Endothelial cell of umbilical vein (primary cell): ENCODE measurements around the gene FXYD4. TPM values are rescaled to one million over a fixed set of nuclear protein-coding genes. Genes with fewer than 3 reads are reported as not detected.

ENCODE experiments used
- BruUV-seq: library from RNA; stranded (reverse); fragments of 400-500 nt; replicated peaks from 2 replicates; lab custom pipeline; 2021; lab: Mats Ljungman, UMichigan
- CTCF ChIA-PET: fragments of 300-600, 350-600 bp; sonication (Branson Sonifier 250); formaldehyde crosslinking; loops from one replicate; lab custom pipeline; 2021; ENCODE audit warnings: antibody characterized with exemption, inconsistent platforms; lab: Charles Lee
- POLR2A ChIA-PET: fragments of 300-600, 350-600 bp; sonication (Branson Sonifier 250); formaldehyde crosslinking; loops from one replicate; lab custom pipeline; 2021; ENCODE audit warnings: antibody characterized with exemption, inconsistent platforms; lab: Charles Lee
- DNase-seq: peaks from one replicate; pipeline ENCODE4 v3.0.0-alpha.2; 2011; ENCODE audit warnings: low read depth, low spot score
- FAIRE-seq: peaks from 2 replicates; lab custom pipeline; 2011; peaks lifted over from hg19 to GRCh38; lab: Jason Lieb, UNC
- H2AFZ ChIP-seq: 2 replicates; pipeline ENCODE4 v1.6.0; 2012; ENCODE audit warnings: low read depth, low read length, control low read depth, inconsistent platforms
- H3K27ac ChIP-seq: 2 replicates; pipeline ENCODE4 v1.5.1; 2011; ENCODE audit warnings: low read depth, mild to moderate bottlenecking, control low read depth, low read length, moderate library complexity; ENCODE audit not compliant: insufficient read depth
- H3K27me3 ChIP-seq, 2 experiments: 2 replicates each; pipeline versions ENCODE4 v1.6.0 to v1.6.1; 2011; ENCODE audit warnings: low read length in 2 of 2, mixed read lengths in 1 of 2; ENCODE audit not compliant: control insufficient read depth in 2 of 2, insufficient read depth in 2 of 2
- H3K36me3 ChIP-seq, 2 experiments: 2 replicates in 1 of 2; 3 replicates in 1 of 2; pipeline ENCODE4 v1.5.1; 2011; ENCODE audit warnings: low read length in 2 of 2, mild to moderate bottlenecking in 1 of 2, moderate library complexity in 1 of 2; ENCODE audit not compliant: control insufficient read depth in 2 of 2, insufficient read depth in 2 of 2; ENCODE audit errors: extremely low read depth in 1 of 2
- H3K4me1 ChIP-seq: 3 replicates; pipeline ENCODE4 v1.5.1; 2011; ENCODE audit warnings: mild to moderate bottlenecking, low read length; ENCODE audit not compliant: control insufficient read depth, insufficient read depth; ENCODE audit errors: extremely low read depth
- H3K4me2 ChIP-seq: 2 replicates; pipeline ENCODE4 v1.6.1; 2011; ENCODE audit warnings: low read length, control low read depth, mixed read lengths; ENCODE audit not compliant: insufficient read depth
- H3K4me3 ChIP-seq, 3 experiments: fragments of 200-600 bp in 1 of 3; sonication (generic), shearing (Covaris generic) in 1 of 3; replicated peaks in 1 of 3; 2 replicates each; pipeline ENCODE4 v1.5.1; 2011 to 2016; ENCODE audit warnings: control low read depth in 3 of 3, low read length in 3 of 3, mild to moderate bottlenecking in 2 of 3, inconsistent platforms in 1 of 3, low read depth in 1 of 3, moderate library complexity in 1 of 3; ENCODE audit not compliant: insufficient read depth in 1 of 3
- H3K79me2 ChIP-seq: 2 replicates; pipeline ENCODE4 v1.6.0; 2012; ENCODE audit warnings: low read length, inconsistent platforms; ENCODE audit not compliant: control insufficient read depth, insufficient read depth
- H3K9ac ChIP-seq: replicated peaks from 2 replicates; pipeline ENCODE3; 2011; ENCODE audit warnings: low read length, control low read depth; ENCODE audit not compliant: insufficient read depth; ENCODE audit errors: extremely low read depth
- H3K9me1 ChIP-seq: replicated peaks from 3 replicates; pipeline ENCODE4 v1.6.0; 2011; ENCODE audit warnings: mild to moderate bottlenecking, low read length; ENCODE audit not compliant: control insufficient read depth, insufficient read depth; ENCODE audit errors: extremely low read depth
- H3K9me3 ChIP-seq: replicated peaks from 2 replicates; pipeline ENCODE4 v1.5.1; 2012; ENCODE audit warnings: low read length, inconsistent platforms; ENCODE audit not compliant: control insufficient read depth, insufficient read depth
- H4K20me1 ChIP-seq: replicated peaks from 2 replicates; pipeline ENCODE3; 2011; ENCODE audit warnings: mild to moderate bottlenecking, low read length; ENCODE audit not compliant: control insufficient read depth, insufficient read depth; ENCODE audit errors: extremely low read depth
- CTCF ChIP-seq, 2 donors: IDR thresholded peaks; 1 replicate in 1 of 2; 2 replicates in 1 of 2; pipeline ENCODE4 v1.5.1; 2011; ENCODE audit warnings: low read length in 2 of 2, mild to moderate bottlenecking in 2 of 2, moderate library complexity in 2 of 2, control low read depth in 1 of 2, inconsistent platforms in 1 of 2, low read depth in 1 of 2; ENCODE audit not compliant: insufficient read depth in 1 of 2; ENCODE audit errors: extremely low read depth in 1 of 2
- EZH2 ChIP-seq: IDR thresholded peaks from 2 replicates; pipeline ENCODE4 v1.6.1; 2012; ENCODE audit warnings: borderline replicate concordance, low read depth, mild to moderate bottlenecking, moderate library complexity, low read length, inconsistent platforms; ENCODE audit not compliant: severe bottlenecking
- FOS ChIP-seq: IDR thresholded peaks from 2 replicates; pipeline ENCODE4 v1.6.1; 2011; ENCODE audit warnings: mild to moderate bottlenecking, low read length, moderate library complexity, borderline replicate concordance; ENCODE audit not compliant: insufficient read depth
- GATA2 ChIP-seq: IDR thresholded peaks from 2 replicates; pipeline ENCODE4 v1.7.0; 2011; ENCODE audit warnings: low read depth, mild to moderate bottlenecking, moderate library complexity, mixed read lengths, low read length; ENCODE audit not compliant: insufficient read length, insufficient read depth
- JUN ChIP-seq: IDR thresholded peaks from 2 replicates; pipeline ENCODE4 v1.6.1; 2011; ENCODE audit warnings: borderline replicate concordance, low read depth; ENCODE audit not compliant: insufficient read length, insufficient read depth
- MAX ChIP-seq: IDR thresholded peaks from 2 replicates; pipeline ENCODE4 v1.6.1; 2011; ENCODE audit not compliant: insufficient read depth, insufficient read length
- MYC ChIP-seq: IDR thresholded peaks from one replicate; pipeline ENCODE4 v1.6.1; 2011; ENCODE audit warnings: mild to moderate bottlenecking, low read depth, low read length
- POLR2A ChIP-seq: IDR thresholded peaks from 2 replicates; pipeline ENCODE4 v1.6.1; 2012; ENCODE audit warnings: low read depth, mild to moderate bottlenecking, control low read depth, low read length
- POLR2AphosphoS5 ChIP-seq: IDR thresholded peaks from 2 replicates; pipeline ENCODE4 v1.6.1; 2012; ENCODE audit warnings: low read depth, mild to moderate bottlenecking, control low read depth, low read length, moderate library complexity; ENCODE audit not compliant: insufficient read depth
- dilution Hi-C: fragments of 300-500 bp; cut with MboI; formaldehyde crosslinking; loops from one replicate; pipeline ENCODE4 v1.15.0; 2019; ENCODE audit warnings: low sequenced_read_pairs; ENCODE audit not compliant: extremely low pct_ligation_motif_present
- intact Hi-C: fragments of 100-400 bp; cut with micrococcal nuclease; formaldehyde crosslinking; loops from one replicate; pipeline ENCODE4 v1.10.0; 2022
- polyA plus RNA-seq, 4 experiments: library from polyadenylated mRNA; depleted of rRNA in 3 of 4; stranded (reverse) in 3 of 4; unstranded in 1 of 4; fragments of >200 nt; gene quantifications; 2 replicates each; pipeline versions ENCODE4 v1.2.1 to v1.2.3, GENCODE V29; 2011 to 2012; ENCODE audit warnings: missing spikeins in 1 of 4
- total RNA-seq: library from RNA; stranded (reverse); gene quantifications from 2 replicates; pipeline ENCODE4 v1.2.3, GENCODE V29; 2021

Gene FXYD4
- total and polyA plus RNA-seq, 2 donors (not counting 3 experiments of a cell fraction or from before 2014, with no cell fraction given), result not detected

- no TSS peak for BruUV-seq
Observed at GRCh38 chr10:43421201-43421507, 49.7 kb downstream of the FXYD4 start.

More at GRCh38 chr10:43421201-43421507, 49.7 kb downstream of the FXYD4 start:
- Histone ChIP-seq H3K9me1 (no peaks in the 10 kb centered on the region), H3K4me1 (peaks cover 16% of the 10 kb centered on the region), H3K27ac (peak overlapping the region; percentile 68), H3K36me3 (no peaks in the 10 kb centered on the region), H3K4me3 (peak overlapping the region in 2 of 3 experiments; percentile 37 to 42), H3K27me3 (no peaks in the 10 kb centered on the region), H3K79me2 (no peaks in the 10 kb centered on the region), H3K9me3 (no peaks in the 10 kb centered on the region), H3K9ac (peak overlapping the region; percentile 72), H4K20me1 (no peaks in the 10 kb centered on the region), H3K4me2 (peak overlapping the region; percentile 50), H2AFZ (peak overlapping the region; percentile 86)
- CTCF ChIA-PET, result interaction anchor here (2.1 kb wide), 1 partner anchor 14 kb away, joined by 8 read pairs; no protein-coding TSS in a partner anchor
- dilution Hi-C loops, result no loop called here
- TF ChIP-seq MAX (no peak), GATA2 (no peak), POLR2AphosphoS5 (no peak), POLR2A (no peak), CTCF (IDR thresholded peaks at IDR 0.05; ENCODE audit: extremely low read depth in 1 of 2, insufficient read depth in 1 of 2, low read depth in 1 of 2, low read length in 2 of 2) (no peak), EZH2 (no peak), FOS (no peak), JUN (no peak), MYC (no peak)
- no peak for FAIRE-seq
- intact Hi-C loops, result no loop called here
- POLR2A ChIA-PET, result interaction anchor here (1.2 kb wide), 1 partner anchor 16 kb away, joined by 4 read pairs; the partner anchor contains the start of gene ZNF487
- DNase-seq, result no peak
